GM04503 (cell line): Measurements from ENCODE around the gene ASIP.

Experiments
- DNase-seq: peaks from one replicate; pipeline ENCODE4 v3.0.0-alpha.2; 2012; ENCODE audit warnings: low read depth

Gene ASIP

DNA sequence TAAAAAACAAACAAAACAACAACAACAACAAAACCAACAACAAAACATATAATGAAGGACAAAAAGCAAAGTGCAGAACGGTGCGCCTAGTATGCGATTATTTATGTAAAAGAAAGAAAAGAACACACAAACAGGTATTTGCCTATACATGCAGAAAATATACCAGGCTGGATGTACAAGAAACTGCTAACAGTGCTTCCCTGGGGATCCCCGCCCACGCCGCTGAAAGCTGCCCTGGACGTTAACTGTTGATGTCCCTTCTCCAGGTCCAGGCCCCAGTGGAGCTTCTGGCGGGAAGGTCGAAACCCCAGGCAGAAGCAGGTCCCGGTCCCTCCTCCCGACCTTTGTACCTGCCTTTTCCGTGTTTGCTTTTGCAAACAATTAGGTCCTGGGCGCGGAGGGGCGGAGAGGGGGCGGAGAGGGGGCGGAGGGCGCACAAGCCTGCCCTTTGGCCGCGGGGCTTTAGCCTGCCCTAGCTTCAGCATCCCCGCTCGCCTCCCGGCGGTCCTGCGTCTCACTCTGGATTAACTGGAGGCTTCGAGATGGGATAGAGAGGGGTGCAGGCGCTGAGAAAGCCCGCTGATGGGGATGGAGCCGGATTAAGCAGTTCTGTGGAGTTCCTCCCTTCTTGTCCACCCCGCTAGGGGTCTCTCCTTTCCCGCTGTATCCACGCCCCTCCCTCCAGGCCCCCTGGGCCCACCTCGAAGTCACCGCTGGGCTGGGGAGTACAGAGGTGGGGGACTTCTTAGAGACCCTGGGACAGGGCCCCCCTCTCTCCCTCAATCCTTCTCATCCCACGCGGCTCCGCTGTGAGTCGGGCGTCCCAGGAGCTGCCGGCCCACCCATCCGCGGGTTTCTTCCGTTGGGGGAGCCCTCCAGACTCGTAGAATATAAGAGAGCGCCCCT lies 70.1 kb downstream of the ASIP start:
- no peak for DNase-seq

DNA sequence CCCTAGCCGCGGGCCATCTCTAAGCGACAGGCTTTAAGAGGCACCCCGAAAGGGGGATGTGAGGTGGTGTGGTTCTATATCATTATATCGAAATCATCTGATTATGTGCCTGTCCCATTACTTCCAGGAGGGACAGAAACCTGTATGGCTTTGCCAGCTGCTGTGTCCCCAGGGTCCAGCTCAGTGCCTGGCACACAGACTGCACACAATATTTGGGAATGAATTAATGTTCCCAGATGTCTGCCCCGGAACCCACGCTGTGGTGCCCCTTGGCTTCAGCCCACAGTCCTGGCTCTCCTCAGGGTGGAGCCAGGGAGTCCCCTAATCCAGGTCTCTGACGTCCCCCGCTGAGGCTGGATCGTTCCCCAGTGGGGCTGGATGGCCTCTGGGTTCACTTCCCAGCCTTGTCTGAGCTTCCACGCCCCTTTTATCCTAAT lies 70.8 kb downstream of the ASIP start:
- no peak for DNase-seq

DNA sequence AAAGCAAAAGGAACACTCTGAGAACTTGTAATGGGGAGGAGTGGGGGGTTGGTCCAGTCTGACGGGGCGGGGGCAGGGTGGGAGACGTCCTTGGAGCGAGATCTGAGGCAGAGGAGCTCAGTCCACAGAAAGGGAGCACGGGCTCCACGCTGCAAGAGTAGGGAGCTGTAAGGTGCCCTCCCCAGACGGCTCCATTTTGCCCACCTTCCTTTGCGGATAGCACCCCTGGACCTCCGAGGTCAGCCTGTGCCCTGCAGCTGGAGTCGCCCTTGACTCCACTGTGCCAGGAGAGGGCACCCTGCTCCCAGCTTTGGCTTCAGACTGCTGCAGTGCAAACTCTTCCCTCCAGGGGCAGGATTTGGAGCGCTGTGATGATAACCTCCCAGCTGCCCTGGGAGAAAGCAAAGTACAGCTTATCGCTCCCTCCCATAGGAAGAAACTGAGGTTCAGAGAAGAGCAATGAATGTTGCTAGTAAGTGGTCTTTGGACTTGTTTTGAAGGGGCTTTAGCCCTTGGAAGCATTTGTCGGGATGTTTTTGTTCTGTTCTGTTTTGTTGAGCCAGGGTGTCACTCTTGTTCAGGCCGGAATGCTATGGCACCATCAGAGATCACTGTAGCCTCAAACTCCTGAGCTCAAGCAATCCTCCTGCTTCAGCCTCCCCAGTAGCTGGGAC lies 71.5 kb downstream of the ASIP start:
- peak; percentile 39 for DNase-seq

DNA sequence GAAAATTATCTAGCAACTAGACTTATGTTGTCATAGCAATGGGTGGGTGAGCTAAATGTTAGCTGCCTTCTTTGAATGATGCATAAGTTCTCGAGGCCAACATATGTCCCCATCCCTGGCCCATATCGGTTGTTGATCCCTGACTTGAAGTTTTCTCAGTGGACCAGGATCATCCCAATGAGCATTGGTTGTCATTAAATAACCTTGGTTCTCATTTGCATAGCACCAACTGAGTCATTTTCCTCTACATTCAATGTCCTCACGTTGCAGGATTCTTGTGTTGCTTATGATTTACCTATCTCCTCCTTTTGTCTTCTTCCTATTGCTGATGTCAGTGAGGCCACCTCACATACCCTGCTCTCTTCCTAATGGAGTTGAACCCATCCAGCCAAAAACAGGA lies 74.0 kb downstream of the ASIP start:
- no peak for DNase-seq

DNA sequence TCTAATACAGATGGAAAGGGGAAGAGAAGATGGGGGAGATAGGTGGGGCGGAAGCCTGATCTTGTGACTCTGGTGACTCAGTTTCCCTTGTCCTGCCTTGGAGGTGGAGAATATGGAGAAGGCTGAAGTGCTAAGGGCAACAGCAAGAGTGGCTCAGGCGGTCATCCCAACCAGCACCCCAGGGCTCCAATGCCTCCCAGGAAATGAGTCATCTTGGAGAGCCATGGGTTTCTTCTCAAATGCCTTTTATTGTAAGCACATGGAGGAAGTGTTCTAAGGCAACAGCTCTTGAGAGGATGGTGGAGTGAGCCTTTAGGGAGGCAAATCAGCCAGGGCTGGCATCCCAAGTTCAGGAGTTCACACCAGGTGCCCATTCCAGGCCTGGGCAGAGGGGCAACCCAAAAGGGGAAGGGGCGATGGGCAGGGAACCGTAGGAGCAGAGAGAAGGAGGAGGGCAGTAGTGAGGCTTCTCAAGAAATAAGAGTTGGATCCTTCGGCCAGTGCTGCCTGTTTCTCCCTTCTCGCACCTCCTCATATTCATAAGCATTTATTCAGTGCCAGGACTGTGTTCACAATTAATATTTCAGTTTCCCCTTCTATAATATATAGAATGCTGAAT lies 75.1 kb downstream of the ASIP start:
- peak; percentile 29 for DNase-seq
